Measurements from ENCODE around the gene IER5L.
"Not testable (repeated sequence)": the region's sequence is repeated elsewhere in the genome, so short reads cannot be mapped to it uniquely, and the experiment has no call there.

IER5L gene

DNA sequence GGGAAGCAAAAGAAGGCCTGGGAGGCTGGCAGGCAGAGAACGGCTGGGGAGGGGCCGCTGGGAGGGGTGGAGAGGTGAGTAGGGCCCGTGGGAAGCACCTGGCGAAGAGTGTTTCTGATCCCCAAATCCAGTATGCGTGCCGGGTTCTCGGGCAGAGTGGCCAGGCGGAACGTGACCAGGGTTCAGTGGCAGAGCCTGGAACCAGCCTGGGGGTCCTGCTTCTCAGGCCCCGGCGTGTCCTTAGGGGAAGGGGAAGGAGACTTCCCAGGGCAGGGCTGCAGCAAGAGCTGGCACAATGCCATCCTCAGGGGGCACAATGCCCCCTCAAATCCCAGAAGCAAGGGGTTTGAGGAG lies 25.5 kb upstream of the IER5L start:
- no peak for DNase-seq (ENCODE audit: low read depth in 2 of 2)

DNA sequence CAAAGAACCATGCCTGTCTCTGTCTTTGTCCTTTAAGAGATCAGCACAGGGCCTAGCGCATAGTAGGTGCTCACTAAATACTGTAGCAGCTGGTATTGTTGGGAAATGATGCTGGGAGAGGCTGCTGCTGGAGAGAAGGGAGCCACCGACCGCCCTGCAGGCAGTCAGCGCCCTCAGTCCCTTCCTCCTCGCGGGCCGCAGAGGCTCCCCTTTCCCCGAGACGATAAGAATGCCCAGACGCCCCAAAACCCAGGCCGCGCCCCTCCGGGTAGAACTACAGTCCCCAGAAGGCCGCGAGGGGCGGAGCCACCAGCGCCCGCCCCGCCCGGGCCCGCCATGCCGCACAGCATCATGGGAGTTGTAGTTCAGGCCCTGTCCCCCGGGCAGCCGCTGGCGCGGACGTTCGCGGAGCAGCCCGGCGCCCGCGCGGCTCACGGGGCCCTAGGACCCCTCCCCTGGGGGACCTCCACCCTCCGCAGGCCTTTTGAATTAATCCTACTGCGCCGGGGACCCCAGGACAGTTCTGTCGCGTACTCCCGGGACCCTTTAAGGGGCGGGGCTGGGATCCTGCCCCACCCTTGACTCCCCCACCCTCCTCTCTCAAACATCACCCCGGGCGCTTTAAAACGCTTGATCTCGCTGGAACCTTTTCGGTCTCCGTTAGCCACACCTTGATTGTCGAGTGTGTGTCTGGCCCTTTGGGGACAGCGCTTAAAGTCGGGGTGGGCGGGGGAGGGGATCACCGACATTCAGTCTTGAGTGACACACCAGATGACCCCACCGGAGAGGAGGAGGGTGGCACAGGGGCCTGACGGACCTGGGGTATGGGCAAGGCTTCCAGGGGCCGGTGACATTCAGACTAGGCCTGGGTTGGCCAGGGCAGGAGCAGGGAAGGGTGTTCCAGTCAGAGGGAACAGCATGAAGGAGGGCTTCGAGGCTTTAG lies 24.8 kb upstream of the IER5L start:
- peak; percentile 82 to 91 for DNase-seq (ENCODE audit: low read depth in 2 of 2)

DNA sequence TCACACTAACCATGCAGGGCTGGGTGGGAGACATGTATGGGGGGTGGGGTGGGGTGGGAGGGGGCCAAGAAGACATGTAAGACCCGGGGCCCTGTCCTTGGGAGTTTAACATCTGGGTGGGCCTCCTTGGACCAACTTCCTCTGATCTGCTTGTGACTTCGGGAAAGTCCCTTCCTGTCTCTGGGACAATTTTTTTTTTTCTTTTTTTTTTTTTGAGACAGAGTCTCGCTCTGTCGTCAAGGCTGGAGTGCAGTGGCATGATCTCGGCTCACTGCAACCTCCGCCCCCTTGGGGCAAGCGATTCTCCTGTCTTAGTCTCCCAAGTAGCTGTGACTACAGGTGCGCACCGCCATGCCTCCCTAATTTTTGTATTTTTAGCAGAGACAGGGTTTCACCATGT lies 23.8 kb upstream of the IER5L start:
- no peak for DNase-seq (ENCODE audit: low read depth in 2 of 2)

DNA sequence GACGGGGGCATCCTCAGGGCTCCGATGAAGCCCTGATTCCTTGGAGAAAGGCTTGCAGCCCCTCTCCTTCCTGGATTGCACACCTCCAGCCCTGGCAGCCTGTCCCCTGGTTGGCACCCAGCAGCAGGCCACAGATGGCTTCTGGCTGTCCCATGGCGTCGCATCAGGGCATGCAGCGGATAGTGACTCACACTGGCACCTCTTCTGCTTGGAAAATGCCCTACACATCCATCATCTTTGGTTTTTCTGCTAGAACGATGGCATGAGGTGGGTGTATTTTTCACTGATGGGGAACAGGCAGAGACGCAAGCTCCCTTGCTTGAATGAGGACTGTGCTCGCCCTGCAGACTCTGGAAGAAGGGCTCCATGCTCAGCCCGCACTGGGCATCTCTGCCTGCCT lies 23.2 kb upstream of the IER5L start:
- no peak for DNase-seq (ENCODE audit: low read depth in 2 of 2)

DNA sequence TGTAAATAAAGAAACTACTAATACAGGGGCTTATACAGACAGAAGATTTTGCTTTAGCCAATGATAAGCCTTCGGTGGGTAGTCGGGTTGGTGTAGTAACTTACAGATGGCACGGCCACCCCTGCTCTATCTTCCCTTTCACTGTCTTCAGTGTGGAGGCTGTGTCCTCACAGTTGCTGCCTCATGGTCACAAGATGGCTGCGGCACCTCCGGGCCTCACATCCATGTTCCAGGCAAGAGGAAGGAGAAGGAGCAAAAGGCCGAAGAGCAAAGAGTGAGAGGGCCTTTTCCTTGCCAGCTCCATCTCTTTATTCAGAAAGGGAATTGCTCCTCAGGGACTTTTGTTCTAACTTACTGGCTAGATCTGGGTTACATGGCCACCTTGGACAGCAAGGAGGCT lies 22.2 kb upstream of the IER5L start:
- DNase-seq (ENCODE audit: low read depth in 2 of 2) = no peak

DNA sequence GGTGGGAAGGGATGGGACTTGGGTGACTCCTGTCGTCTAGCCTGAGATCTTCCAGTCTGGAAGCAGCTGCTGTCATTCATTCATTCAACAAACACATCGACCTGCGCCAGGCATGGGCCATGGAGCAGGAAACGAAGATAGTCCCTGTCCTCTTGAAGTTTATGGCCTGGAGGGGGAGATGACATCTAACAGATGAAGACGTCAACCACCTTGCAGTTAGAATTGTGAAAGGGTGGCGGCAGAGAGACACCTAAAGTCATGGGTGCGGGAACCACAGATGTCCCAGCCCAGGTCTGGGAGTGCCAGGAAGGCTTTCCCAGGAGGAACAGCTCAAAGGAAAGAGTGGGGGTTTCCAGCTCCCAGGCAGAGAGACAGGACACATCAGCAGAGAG lies 21.0 kb upstream of the IER5L start:
- DNase-seq (ENCODE audit: low read depth in 2 of 2) = no peak

DNA sequence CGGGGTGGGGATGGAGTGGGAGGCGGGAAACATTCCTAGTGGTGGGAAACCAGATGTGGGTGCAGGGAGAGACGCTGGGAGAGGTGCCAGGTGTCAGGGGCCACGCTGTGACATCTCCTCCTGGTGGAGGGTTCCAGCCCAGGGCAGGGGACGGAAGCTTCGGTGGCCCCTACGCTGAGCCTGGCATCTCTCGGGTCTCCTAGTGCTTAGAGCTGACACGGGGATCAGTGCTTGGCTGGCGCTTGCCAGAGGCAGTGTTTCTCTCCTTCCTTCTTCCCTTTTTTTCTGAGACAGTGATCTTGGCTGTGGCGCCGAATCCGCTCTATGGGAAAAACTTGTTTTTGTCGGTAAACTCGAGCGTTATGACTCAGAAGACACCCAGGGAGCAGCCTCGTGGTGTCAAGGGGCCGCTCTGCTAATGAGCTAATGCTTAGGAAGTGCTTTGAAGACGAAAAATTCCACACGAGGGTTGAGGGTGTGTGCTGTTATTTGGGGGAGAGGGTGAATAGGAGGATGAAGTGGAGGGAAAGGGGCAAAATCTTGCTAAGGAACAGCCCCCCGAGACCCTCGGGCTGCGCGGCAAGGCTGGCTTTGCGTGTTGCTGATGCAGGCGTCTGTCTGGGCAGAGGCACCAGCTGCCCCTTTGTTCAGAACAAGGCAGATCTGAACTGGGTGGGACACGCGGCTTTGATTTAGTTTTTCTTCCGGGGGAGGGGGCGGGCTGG lies 20.4 kb upstream of the IER5L start:
- DNase-seq (ENCODE audit: low read depth in 2 of 2) = no peak

DNA sequence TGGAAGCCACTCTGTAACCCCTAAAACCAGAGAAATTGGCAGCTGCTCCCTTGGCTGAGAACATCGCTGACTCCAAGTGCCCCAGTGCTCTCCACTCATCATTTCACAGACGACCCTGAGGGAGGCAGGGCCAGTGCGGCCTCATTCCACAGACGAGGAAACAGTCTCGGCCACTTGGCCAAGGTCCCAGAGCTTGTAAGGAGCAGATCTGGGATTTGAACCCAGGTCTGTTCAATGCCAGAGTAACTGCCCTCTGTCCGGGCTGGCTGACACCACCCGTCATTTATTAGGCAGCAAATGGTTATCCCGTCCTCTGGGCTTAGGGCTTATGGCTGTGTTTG lies 19.9 kb upstream of the IER5L start:
- no peak for DNase-seq (ENCODE audit: low read depth in 2 of 2)

DNA sequence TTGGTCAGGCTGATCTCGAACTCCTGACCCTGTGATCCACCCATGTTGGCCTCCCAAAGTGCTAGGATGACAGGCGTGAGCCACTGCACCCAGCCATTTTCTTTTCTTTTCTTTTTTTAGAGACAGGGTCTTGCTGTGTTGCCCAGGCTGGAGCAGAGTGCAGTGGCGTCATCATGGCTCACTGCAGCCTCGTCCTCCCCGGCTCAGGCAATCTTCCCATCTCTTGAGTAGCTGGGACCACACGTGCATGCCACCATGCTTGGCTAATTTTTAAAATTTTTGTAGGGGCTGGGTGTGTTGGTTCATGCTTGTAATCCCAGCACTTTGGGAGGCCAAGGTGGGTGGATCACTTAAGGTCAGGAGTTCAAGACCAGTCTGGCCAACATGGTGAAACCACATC lies 19.0 kb upstream of the IER5L start:
- not testable (repeated sequence) for DNase-seq (ENCODE audit: low read depth in 2 of 2)

DNA sequence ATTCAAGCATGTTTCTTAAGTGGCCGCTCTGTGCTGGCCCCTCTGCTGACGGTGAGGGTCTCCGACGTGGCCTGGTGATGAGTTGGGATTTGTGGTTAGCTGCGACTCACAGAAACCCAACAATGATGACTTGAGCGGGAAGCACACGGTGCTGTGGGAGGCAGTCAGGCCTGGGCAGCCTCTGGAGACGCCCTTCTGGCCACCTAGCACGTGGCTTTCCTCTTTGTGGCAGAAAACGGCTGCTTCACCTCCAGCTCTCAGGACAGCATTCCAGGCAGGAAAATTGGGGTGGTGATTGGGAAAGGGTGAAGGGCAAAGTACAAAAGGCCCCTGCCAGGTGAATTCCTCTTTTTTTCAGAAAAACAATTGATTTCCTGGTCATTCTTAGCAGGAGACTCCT lies 17.5 kb upstream of the IER5L start:
- no peak for DNase-seq (ENCODE audit: low read depth in 2 of 2)

DNA sequence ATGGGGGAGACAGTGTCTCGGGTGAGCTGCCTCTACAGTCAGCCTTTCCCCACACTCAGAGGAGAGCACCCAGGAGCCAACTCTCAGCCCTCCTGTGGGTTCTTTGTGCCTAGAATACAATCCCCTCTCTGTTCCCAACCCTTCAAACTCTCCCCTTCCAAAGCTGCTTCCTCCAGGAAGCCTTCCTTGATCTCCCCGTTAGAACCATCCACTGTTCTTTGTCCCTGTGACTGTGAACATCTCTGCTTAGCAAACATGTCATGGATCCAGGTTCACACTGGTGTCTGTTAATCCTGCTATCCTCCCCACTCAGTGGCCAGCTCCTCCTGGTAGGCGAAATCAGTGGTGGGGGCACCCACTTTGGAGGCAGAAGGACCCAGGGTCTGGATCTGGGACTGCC lies 16.2 kb upstream of the IER5L start:
- DNase-seq (ENCODE audit: low read depth in 2 of 2) = no peak

DNA sequence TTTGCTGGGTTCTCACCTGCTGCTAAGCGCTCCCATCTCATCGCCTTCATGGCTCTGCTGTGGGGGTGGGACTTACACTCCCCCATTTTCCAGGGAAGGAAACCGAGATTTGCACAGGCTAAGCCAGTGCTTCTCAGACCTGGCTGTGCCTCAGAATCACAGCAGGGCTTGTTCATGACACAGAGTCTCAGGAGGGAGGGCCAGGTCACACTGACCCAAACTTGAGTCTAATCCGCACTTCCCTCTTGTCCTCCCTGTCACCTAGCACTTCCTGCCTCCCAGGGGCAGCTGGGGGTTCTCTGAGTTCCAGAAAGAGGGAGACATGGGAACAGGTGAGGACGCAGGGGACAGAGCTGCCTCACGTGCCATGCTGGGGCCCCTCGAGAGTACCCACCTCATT lies 15.6 kb upstream of the IER5L start:
- DNase-seq (ENCODE audit: low read depth in 2 of 2) = no peak

DNA sequence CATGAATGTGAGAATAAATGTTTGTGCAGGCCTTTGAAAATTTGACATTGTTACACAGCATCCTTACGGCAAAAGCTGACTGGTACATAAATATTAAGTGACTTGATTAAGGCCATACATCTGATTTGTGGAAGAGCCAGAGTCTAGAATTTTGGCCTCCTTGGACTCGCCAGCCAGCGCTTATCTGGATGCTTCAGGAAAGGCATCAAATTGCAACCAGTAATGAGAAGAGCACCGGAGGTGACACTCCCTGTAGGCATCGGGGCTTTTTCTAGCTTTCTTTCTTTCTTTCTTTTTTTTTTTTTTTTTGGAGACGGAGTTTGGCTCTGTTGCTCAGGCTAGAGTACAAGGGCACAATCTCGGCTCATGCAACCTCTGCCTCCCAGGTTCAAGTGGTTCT lies 13.2 kb upstream of the IER5L start:
- DNase-seq (ENCODE audit: low read depth in 2 of 2) = no peak

DNA sequence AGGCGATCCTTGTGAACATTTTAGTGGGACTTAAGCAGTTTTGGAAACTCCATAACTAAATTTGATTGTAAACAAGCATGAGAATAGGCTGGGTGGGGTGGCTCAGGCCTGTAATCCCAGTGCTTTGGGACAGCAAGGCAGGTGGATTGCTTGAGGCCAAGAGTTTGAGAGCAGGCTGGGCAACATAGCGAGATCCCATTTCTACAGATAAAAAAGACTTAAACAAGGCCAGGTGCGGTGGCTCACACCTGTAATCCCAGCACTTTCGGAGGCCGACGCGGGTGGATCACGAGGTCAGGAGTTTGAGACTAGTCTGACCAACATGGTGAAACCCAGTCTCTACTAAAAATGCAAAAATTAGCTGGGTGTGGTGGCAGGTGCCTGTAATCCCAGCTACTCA lies 11.9 kb upstream of the IER5L start:
- DNase-seq (ENCODE audit: low read depth in 2 of 2) = not testable (repeated sequence)

DNA sequence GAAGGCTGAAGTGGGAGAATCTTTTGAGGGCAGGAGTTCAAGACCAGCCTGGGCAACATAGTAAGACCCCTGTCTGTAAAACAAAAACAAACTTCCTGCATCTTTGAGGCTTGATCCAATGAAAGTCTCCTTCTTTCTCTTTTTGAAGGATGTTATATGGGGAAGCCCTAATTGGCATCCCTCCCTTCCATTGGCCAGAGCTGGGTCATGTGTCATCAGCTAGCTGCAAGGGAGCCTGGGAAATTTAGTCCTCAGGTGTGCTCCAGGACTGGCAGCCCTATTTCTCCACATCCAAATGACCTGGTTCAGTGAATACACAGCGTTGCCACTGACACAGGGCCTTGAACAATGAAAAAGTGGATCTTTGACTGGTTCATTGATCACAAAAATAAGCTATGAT lies 9.0 kb upstream of the IER5L start:
- DNase-seq (ENCODE audit: low read depth in 2 of 2) = no peak

DNA sequence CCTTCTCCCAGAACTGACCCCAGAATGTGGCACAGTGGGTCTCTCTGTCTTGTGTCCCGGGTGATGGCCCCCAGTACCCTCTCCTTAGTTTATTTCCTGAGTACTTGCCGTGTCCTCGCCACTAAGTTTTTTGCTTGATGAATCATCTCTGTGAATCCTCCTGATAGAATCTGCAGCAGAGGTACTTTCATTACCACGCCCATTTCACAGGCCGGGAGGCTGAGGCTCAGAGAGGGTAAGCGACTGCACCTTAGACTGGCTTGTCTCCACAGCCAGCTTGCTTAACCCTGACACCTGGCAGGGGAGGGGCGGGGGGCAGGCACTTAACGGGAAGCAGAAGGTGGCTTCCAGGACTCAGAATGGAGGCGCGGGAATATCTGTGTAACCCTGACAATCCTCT lies 7.9 kb upstream of the IER5L start:
- no peak for DNase-seq (ENCODE audit: low read depth in 2 of 2)

DNA sequence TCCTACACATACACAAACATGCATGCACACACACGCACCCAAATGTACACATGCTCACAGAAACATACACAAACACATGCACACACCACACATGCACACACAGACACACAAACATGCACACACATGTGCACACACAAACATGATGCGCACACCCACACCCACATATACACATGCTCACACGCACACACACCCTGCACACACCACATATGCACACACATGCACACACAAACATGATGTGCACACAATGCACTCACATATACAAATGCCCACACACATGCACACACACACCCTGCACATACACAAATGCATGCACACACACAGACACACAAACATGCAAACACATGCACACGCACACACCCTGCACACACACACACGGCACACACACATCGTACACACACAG lies 7.3 kb upstream of the IER5L start:
- no peak for DNase-seq (ENCODE audit: low read depth in 2 of 2)

DNA sequence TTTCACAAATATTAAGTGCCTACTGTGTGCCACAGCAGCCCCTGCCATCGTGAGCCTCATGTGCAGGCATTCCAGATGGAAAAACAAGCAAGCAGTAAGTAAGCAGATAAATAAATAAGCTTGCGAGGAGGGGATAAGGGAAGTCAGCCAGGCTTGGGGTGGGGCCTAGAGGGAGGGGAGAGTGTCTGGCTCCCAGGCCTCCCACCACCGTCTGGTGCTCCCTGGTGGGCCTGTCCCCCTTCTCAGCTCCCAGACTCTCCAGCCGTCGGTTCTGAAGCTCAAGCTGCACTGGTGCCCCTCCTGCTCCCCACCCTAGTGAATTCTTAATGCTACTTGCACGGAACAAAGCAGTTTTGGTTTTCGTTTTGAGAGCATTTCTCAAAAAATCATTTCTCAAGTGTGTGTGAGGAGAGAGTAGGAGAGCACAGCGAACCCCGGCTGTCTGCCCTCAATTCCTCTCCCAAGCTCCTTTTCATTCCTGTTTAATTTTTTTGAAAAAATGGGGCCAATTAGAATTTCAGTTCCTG lies 6.6 kb upstream of the IER5L start:
- DNase-seq (ENCODE audit: low read depth in 2 of 2) = no peak

DNA sequence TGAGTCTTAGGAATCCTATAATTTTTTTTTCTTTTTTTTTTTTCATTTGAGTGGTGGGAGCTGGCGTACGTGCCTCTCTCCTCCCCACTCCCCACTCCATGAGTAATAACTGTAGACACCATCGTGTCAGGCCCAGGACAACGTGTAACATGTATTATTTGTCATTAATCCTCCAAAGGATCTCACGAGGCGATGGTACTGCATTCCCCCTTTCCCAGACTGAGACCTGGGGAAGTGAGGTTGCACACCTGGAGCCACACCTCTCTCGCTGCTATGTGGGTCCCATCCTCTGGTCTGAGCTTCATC lies 6.1 kb upstream of the IER5L start:
- DNase-seq (ENCODE audit: low read depth in 2 of 2) = no peak

DNA sequence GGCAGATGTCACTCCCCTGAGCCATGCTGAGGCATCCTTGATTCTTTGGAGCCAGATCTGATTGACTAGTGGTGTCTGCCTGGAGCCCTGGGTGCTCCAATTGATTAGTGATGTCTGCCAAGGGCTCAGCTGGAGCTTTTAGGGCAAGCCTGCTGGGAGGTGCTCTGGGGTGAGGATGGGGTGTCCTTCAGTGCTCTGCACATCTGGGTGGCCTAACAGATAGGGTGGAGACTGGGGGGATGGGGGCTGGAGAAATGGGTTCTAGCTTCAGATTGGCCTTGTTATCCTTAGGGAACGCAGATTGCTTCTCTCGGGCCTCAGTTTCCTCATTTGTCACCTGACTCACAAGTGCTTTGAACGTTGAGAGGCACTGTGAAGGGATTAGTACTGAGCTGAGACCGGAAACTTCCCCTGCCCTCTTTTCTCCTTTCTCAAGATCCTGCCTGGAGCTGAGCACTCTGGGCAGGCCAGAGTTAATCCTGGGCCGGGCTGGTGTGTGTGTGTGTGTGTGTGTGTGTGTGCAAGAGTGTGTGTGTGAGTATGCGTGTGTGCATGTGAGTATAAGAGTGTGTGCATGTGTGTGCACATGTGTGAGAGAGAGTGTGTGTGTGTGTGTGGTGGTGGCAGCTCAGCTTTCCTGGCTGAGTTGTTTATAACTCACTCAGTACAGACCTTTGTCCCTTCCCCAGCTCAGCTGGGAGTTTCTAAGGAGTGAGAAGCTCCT lies 5.6 kb upstream of the IER5L start:
- DNase-seq (ENCODE audit: low read depth in 2 of 2) = no peak

DNA sequence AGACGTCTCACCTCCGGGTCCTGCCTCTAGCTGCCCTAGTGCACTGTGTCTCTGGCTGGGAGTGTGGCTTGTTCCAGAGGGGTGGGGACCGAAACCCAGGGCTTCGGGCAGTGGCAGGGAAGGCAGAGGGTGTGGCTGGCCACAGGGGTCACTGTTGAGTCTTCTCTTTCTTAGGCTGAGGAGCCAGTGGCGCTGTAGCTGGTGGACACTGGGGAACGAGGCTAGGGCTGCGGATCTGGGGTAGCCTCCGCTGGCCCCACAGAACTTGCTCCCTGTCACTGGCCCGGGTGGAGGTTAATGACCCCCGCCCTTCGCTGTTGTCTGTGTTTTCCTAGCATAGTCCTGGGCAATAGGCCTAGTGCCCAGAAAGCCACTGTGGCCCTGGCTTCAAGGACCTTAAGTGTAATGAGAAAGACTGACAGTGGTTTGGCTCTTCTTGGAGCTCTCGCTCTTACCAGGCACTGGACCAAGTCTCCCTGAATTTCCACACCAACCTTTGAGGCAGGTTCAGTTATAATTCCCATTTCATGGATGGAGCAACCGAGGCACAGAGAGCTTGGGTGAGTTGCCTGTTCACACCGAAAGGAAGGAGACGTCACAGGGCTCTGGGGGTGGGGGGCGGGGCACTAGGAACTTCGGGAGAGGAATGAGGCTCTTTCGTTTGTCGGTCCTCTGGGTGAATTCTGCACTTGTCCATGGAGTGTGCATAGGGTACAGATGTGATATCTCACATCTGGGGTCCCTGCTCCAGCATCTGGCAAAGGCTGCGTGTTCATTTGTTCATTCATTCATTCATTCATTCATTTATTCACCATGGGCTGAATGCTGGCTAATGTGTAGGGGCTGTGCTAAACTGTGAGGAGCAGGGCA lies 4.8 kb upstream of the IER5L start:
- no peak for DNase-seq (ENCODE audit: low read depth in 2 of 2)

DNA sequence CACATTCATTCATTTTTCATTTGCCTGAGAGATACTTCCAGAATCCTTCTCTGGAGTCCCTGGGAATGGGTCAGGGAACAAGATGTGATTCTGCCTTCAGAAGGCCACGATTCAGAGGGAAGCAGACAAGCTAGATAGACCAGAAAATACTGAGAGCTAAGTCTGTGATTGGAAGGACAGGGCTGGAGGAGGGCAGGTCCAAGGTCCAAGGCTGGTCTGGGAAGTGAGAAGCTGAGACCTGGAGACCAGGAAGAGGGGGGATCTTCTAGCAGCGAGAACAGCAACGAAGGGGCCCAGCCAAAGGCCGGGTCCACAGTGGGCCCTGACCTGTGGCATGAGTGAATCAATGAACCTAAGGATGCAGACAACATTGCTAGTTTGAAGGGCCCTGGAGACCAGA lies 4.1 kb upstream of the IER5L start:
- DNase-seq (ENCODE audit: low read depth in 2 of 2) = no peak
